Transverse colon (tissue), 4 donors: Measurements from ENCODE around the gene HDC. TPM values are rescaled to one million over a fixed set of nuclear protein-coding genes. Genes with fewer than 3 reads are reported as not detected.

Source experiments
- DNase-seq: peaks from one replicate; pipeline ENCODE4 v3.0.0-alpha.2; 2019
- H3K27ac ChIP-seq, 4 donors: fragments of 200-600 bp; sonication (generic); 2 replicates each; pipeline ENCODE4 v1.5.1; 2016 to 2018; ENCODE audit warnings: inconsistent platforms in 4 of 4
- H3K27me3 ChIP-seq: fragments of 200-600 bp; sonication (generic); 2 replicates; pipeline ENCODE4 v1.5.1; 2017; ENCODE audit warnings: inconsistent platforms
- H3K36me3 ChIP-seq, 4 donors: fragments of 200-600 bp; sonication (generic); 2 replicates each; pipeline ENCODE4 v1.5.1; 2017 to 2019; ENCODE audit warnings: inconsistent platforms in 4 of 4
- H3K4me1 ChIP-seq, 4 donors: fragments of 200-600 bp; sonication (generic); 2 replicates each; pipeline ENCODE4 v1.5.1; 2017 to 2020; ENCODE audit warnings: inconsistent platforms in 4 of 4
- H3K4me3 ChIP-seq, 4 donors: fragments of 200-600 bp; sonication (generic); 1 replicate in 1 of 4; 2 replicates in 3 of 4; pipeline versions ENCODE4 v1.5.1 to v1.6.1; 2017 to 2019; ENCODE audit warnings: inconsistent platforms in 4 of 4
- H3K9me3 ChIP-seq, 2 donors: fragments of 200-600 bp; sonication (generic); 2 replicates each; pipeline ENCODE4 v1.5.1; 2017 to 2019; ENCODE audit warnings: inconsistent platforms in 2 of 2
- CTCF ChIP-seq, 5 experiments: fragments of 200-600 bp in 3 of 5; fragments of 450-650 bp in 2 of 5; sonication (generic) in 3 of 5; IDR thresholded peaks; 1 replicate in 2 of 5; 2 replicates in 3 of 5; pipeline ENCODE4 v1.5.1; 2016 to 2017; ENCODE audit warnings: antibody characterized with exemption in 5 of 5, inconsistent platforms in 3 of 5, mild to moderate bottlenecking in 2 of 5, moderate library complexity in 1 of 5
- EP300 ChIP-seq: sonication (generic); formaldehyde crosslinking; IDR thresholded peaks from one replicate; pipeline ENCODE4 v1.6.1; 2017; ENCODE audit warnings: antibody characterized with exemption, low read depth
- POLR2A ChIP-seq: fragments of 450-650 bp; IDR thresholded peaks from one replicate; pipeline ENCODE4 v1.6.1; 2016; ENCODE audit warnings: antibody characterized with exemption, mild to moderate bottlenecking, moderate library complexity
- POLR2AphosphoS5 ChIP-seq, 3 donors: sonication (generic); formaldehyde crosslinking; IDR thresholded peaks; one replicate each; pipeline ENCODE4 v1.6.1; 2016; ENCODE audit warnings: antibody characterized with exemption in 3 of 3
- WGBS, 2 donors: methylation state at CpG; one replicate each; pipeline ENCODE4 v1.1.5; 2018; ENCODE audit warnings: low coverage in 1 of 2; 5-methylcytosine and 5-hydroxymethylcytosine counted together
- in situ Hi-C, 4 donors: fragments of 200-750 bp; cut with MboI; loops; one replicate each; pipeline versions ENCODE4 v1.15.0 to v1.15.1; 2017; ENCODE audit warnings: low sequenced_read_pairs in 3 of 4, low pct_ligation_motif_present in 1 of 4, low pct_unique_long_range_greater_than_20kb in 1 of 4
- intact Hi-C: fragments of 100-400 bp; cut with DNase I; formaldehyde crosslinking; loops from one replicate; pipeline ENCODE4 v1.15.1; 2023; ENCODE audit warnings: low total_unique reads
- total RNA-seq, 4 donors: library from RNA; depleted of rRNA; stranded (reverse); fragments of >200 nt; gene quantifications; one replicate each; pipeline ENCODE4 v1.1.0, GENCODE V29; 2016

The HDC gene
- total RNA-seq, 4 donors from 2014 or later, result 0.14 to 0.64 TPM; not detected in 2

GRCh38 chr15:50228866-50229265, 36.7 kb downstream of the HDC start:
- WGBS, 2 donors, result 91 to 100% methylated on average over 1 to 3 of the region's 3 CpGs
- Histone ChIP-seq H3K36me3 (no peaks in the 10 kb centered on the region), H3K4me1 (peaks cover 0 to 2% (median 0%) of the 10 kb centered on the region in 4 donors), H3K9me3 (no peaks in the 10 kb centered on the region), H3K27ac (no peak overlapping the region), H3K4me3 (no peak overlapping the region), H3K27me3 (no peaks in the 10 kb centered on the region)
- in situ Hi-C loops, result no loop called here
- no peak for DNase-seq
- TF ChIP-seq POLR2A (no peak), CTCF (IDR thresholded peaks at IDR 0.05) (no peak), POLR2AphosphoS5 (IDR thresholded peaks at IDR 0.05) (no peak), EP300 (no peak)
- intact Hi-C loops, result no loop called here

- 73 to 75% methylated on average over 5 of the region's 5 CpGs for WGBS, 2 donors
- DNase-seq, result no peak
- Histone ChIP-seq H3K4me1 (no peaks in the 10 kb centered on the region), H3K9me3 (no peaks in the 10 kb centered on the region), H3K4me3 (no peak overlapping the region), H3K27ac (no peak overlapping the region), H3K36me3 (no peaks in the 10 kb centered on the region), H3K27me3 (no peaks in the 10 kb centered on the region)
- intact Hi-C loops, result no loop called here
- in situ Hi-C loops, result no loop called here
- TF ChIP-seq POLR2AphosphoS5 (IDR thresholded peaks at IDR 0.05), result no peak
- TF ChIP-seq CTCF (IDR thresholded peaks at IDR 0.05), result no peak
- no peak for TF ChIP-seq EP300
- no peak for TF ChIP-seq POLR2A
These were observed 38.5 kb downstream of the HDC start for GRCh38 chr15:50227076-50227475.

- H3K4me3 ChIP-seq, result no peak overlapping the region
- H3K27ac ChIP-seq, result no peak overlapping the region
- in situ Hi-C loops (no loop called here), intact Hi-C loops (no loop called here)
- no peaks in the 10 kb centered on the region for H3K9me3 ChIP-seq
- 91 to 94% methylated on average over 3 of the region's 3 CpGs for WGBS, 2 donors
- no peaks in the 10 kb centered on the region for H3K36me3 ChIP-seq
- DNase-seq, result no peak
- peaks cover 0 to 8% (median 4%) of the 10 kb centered on the region in 4 donors for H3K4me1 ChIP-seq
- no peaks in the 10 kb centered on the region for H3K27me3 ChIP-seq
- TF ChIP-seq POLR2A, result no peak
- TF ChIP-seq EP300, result no peak
- TF ChIP-seq CTCF (IDR thresholded peaks at IDR 0.05), result no peak
- no peak for TF ChIP-seq POLR2AphosphoS5 (IDR thresholded peaks at IDR 0.05)
These were observed 39.6 kb downstream of the HDC start for GRCh38 chr15:50225938-50226337.

GRCh38 chr15:50225057-50225456, 40.5 kb downstream of the HDC start:
- 94 to 95% methylated on average over 1 of the region's 1 CpG for WGBS, 2 donors
- no peak for DNase-seq
- intact Hi-C loops, result no loop called here
- peaks cover 0 to 11% (median 5%) of the 10 kb centered on the region in 4 donors for H3K4me1 ChIP-seq
- in situ Hi-C loops, result no loop called here
- TF ChIP-seq POLR2A, result no peak
- TF ChIP-seq EP300, result no peak
- no peak for TF ChIP-seq CTCF (IDR thresholded peaks at IDR 0.05)
- no peak for TF ChIP-seq POLR2AphosphoS5 (IDR thresholded peaks at IDR 0.05)
- H3K4me3 ChIP-seq, result no peak overlapping the region
- H3K27ac ChIP-seq, result no peak overlapping the region
- no peaks in the 10 kb centered on the region for H3K9me3 ChIP-seq
- H3K36me3 ChIP-seq, result no peaks in the 10 kb centered on the region
- no peaks in the 10 kb centered on the region for H3K27me3 ChIP-seq
